HepG2 (cell line): ENCODE data around the gene CENPO. TPM values are rescaled to one million over a fixed set of nuclear protein-coding genes. Genes with fewer than 3 reads are reported as not detected.

ENCODE experiments used
- ATAC-seq: fragments of 200-7000 bp; cut with Tn5 transposase; 3 replicates; pipeline ENCODE4 v1.9.1; 2020; ENCODE audit warnings: mild to moderate bottlenecking, moderate library complexity
- BruUV-seq: library from RNA; stranded (reverse); fragments of 400-500 nt; replicated peaks from 2 replicates; lab custom pipeline; 2021; lab: Mats Ljungman, UMichigan
- CTCF ChIA-PET: fragments of 300-600 bp; formaldehyde crosslinking; extraction: SDS; loops from one replicate; lab custom pipeline; 2021; ENCODE audit warnings: low total read pairs, inconsistent platforms, low intra/inter-chr PET ratio; lab: Yijun Ruan, JAX
- POLR2A ChIA-PET: fragments of 350-600 bp; sonication (Branson Sonifier 250); formaldehyde crosslinking; loops from one replicate; lab custom pipeline; 2020; ENCODE audit warnings: antibody characterized with exemption, inconsistent platforms; lab: Yijun Ruan, JAX
- DNase-seq: peaks from one replicate; pipeline ENCODE4 v3.0.0-alpha.2; 2015; ENCODE audit warnings: low spot score
- FAIRE-seq: peaks from 3 replicates; lab custom pipeline; 2011; peaks lifted over from hg19 to GRCh38; lab: Jason Lieb, UNC
- H2AFZ ChIP-seq: one replicate; pipeline ENCODE4 v1.6.1; 2011; ENCODE audit warnings: low read length, inconsistent platforms
- H3K27ac ChIP-seq: fragments of 300-600 bp; 3 replicates; pipeline ENCODE4 v1.8.0; 2011; ENCODE audit warnings: mixed run types, mild to moderate bottlenecking, mixed read lengths, low read length, inconsistent platforms; ENCODE audit not compliant: insufficient read depth; ENCODE audit errors: extremely low read length
- H3K27me3 ChIP-seq, 2 experiments: fragments of 200-600 bp in 1 of 2; 2 replicates in 1 of 2; 3 replicates in 1 of 2; pipeline versions ENCODE4 v1.6.0 to v1.8.0; 2011; ENCODE audit warnings: low read length in 2 of 2, mild to moderate bottlenecking in 2 of 2, moderate library complexity in 2 of 2, inconsistent platforms in 1 of 2; ENCODE audit not compliant: insufficient read depth in 2 of 2, control insufficient read depth in 1 of 2
- H3K36me3 ChIP-seq, 2 experiments: fragments of 200-600 bp in 1 of 2; replicated peaks in 1 of 2; 2 replicates in 1 of 2; 3 replicates in 1 of 2; pipeline versions ENCODE4 v1.5.1 to v1.8.0; 2011; ENCODE audit warnings: low read length in 2 of 2, inconsistent platforms in 1 of 2; ENCODE audit not compliant: insufficient read depth in 2 of 2, control insufficient read depth in 1 of 2
- H3K4me1 ChIP-seq: 2 replicates; pipeline ENCODE4 v1.5.1; 2012; ENCODE audit warnings: low read length, inconsistent platforms; ENCODE audit not compliant: insufficient read depth
- H3K4me2 ChIP-seq: 2 replicates; pipeline ENCODE4 v1.6.0; 2011; ENCODE audit warnings: low read depth, low read length, inconsistent platforms
- H3K4me3 ChIP-seq, 3 experiments: fragments of 200-600 bp in 1 of 3; sonication (generic), shearing (Covaris generic) in 1 of 3; replicated peaks in 1 of 3; 2 replicates each; pipeline ENCODE4 v1.5.1; 2011 to 2016; ENCODE audit warnings: low read length in 3 of 3, inconsistent platforms in 2 of 3, low read depth in 2 of 3, mild to moderate bottlenecking in 2 of 3, control low read depth in 1 of 3, mixed read lengths in 1 of 3; ENCODE audit not compliant: insufficient read depth in 1 of 3
- H3K79me2 ChIP-seq: one replicate; pipeline ENCODE4 v1.6.1; 2011; ENCODE audit warnings: low read length, inconsistent platforms; ENCODE audit not compliant: insufficient read depth
- H3K9ac ChIP-seq: 2 replicates; pipeline ENCODE4 v1.6.0; 2011; ENCODE audit warnings: mild to moderate bottlenecking, low read depth, low read length, inconsistent platforms; ENCODE audit not compliant: insufficient read depth
- H3K9me3 ChIP-seq: 2 replicates; pipeline ENCODE4 v1.5.1; 2012; ENCODE audit warnings: mild to moderate bottlenecking, low read length
- H4K20me1 ChIP-seq: 2 replicates; pipeline ENCODE4 v1.6.0; 2011; ENCODE audit warnings: inconsistent platforms, mild to moderate bottlenecking, low read length, moderate library complexity; ENCODE audit not compliant: insufficient read depth
- EZH2 ChIP-seq: conservative IDR thresholded peaks from 2 replicates; pipeline ENCODE4 v1.6.1; 2012; ENCODE audit warnings: mild to moderate bottlenecking, low read depth, low read length, moderate library complexity
- HOXA5 ChIP-seq: sonication (generic); formaldehyde crosslinking; IDR thresholded peaks from 2 replicates; pipeline ENCODE4 v1.4.0; 2020; ENCODE audit warnings: missing genetic modification reagents
- KLF9 ChIP-seq: IDR thresholded peaks from 2 replicates; pipeline ENCODE4 v1.6.1; 2016; ENCODE audit warnings: low read depth
- MXD1 ChIP-seq: sonication (generic); formaldehyde crosslinking; IDR thresholded peaks from 2 replicates; pipeline ENCODE4 v1.4.0; 2020; ENCODE audit warnings: mild to moderate bottlenecking, missing genetic modification reagents
- NBN ChIP-seq: fragments of 450-650 bp; conservative IDR thresholded peaks from 2 replicates; pipeline ENCODE4 v1.6.1; 2017
- RBM22 ChIP-seq: fragments of 200-400 bp; formaldehyde crosslinking; optimal IDR thresholded peaks from 2 replicates; pipeline ENCODE3; 2017; ENCODE audit warnings: mild to moderate bottlenecking, low read length, moderate library complexity
- RXRB ChIP-seq: IDR thresholded peaks from 2 replicates; pipeline ENCODE4 v1.6.1; 2016; ENCODE audit warnings: borderline replicate concordance, missing genetic modification reagents, missing compliant biosample characterization
- SRSF1 ChIP-seq: fragments of 200-400 bp; formaldehyde crosslinking; optimal IDR thresholded peaks from 2 replicates; pipeline ENCODE3; 2017; ENCODE audit warnings: mild to moderate bottlenecking, low read depth, low read length, moderate library complexity
- TRIM24 ChIP-seq: sonication (generic); formaldehyde crosslinking; IDR thresholded peaks from 2 replicates; pipeline ENCODE4 v1.8.0; 2022; ENCODE audit warnings: mild to moderate bottlenecking, missing genetic modification reagents
- ZBTB40 ChIP-seq, 2 experiments: fragments of 450-650 bp in 1 of 2; sonication (generic) in 1 of 2; formaldehyde crosslinking in 1 of 2; IDR thresholded peaks; 2 replicates each; pipeline versions ENCODE4 v1.6.1 to v1.8.0; 2016 to 2022; ENCODE audit warnings: antibody characterized with exemption in 1 of 2, mild to moderate bottlenecking in 1 of 2, missing genetic modification reagents in 1 of 2
- ZNF136 ChIP-seq: sonication (generic); formaldehyde crosslinking; IDR thresholded peaks from 2 replicates; pipeline ENCODE4 v1.8.1; 2022; ENCODE audit warnings: low read depth, mild to moderate bottlenecking, moderate library complexity, missing genetic modification reagents
- ZNF362 ChIP-seq: sonication (generic); formaldehyde crosslinking; IDR thresholded peaks from 2 replicates; pipeline ENCODE4 v1.4.0; 2020; ENCODE audit warnings: missing genetic modification reagents, mild to moderate bottlenecking, borderline replicate concordance
- ZNF644 ChIP-seq: IDR thresholded peaks from 2 replicates; pipeline ENCODE4 v1.6.1; 2016; ENCODE audit warnings: low read depth
- ZNF660 ChIP-seq: sonication (generic); formaldehyde crosslinking; IDR thresholded peaks from 2 replicates; pipeline ENCODE4 v1.5.1; 2020; ENCODE audit warnings: mild to moderate bottlenecking, low read depth, missing genetic modification reagents, borderline replicate concordance
- WGBS: methylation state at CpG from one replicate; pipeline ENCODE4 v1.1.6; 2017; ENCODE audit warnings: low lambda C conversion rate; 5-methylcytosine and 5-hydroxymethylcytosine counted together
- in situ Hi-C: cut with HindIII; loops from 2 replicates; pipeline ENCODE4 v1.10.0; 2017; ENCODE audit warnings: low pct_unique_long_range_greater_than_20kb; ENCODE audit not compliant: extremely low pct_ligation_motif_present
- intact Hi-C: fragments of 100-400 bp; cut with micrococcal nuclease; formaldehyde crosslinking; loops from one replicate; pipeline ENCODE4 v1.10.0; 2022; ENCODE audit not compliant: unreplicated experiment
- polyA plus RNA-seq, 8 experiments: library from polyadenylated mRNA; depleted of rRNA in 3 of 8; stranded (reverse) in 7 of 8; unstranded in 1 of 8; fragments of >200 nt; fragmentation: Illumina TruSeq in 4 of 8; extraction: Trizol in 4 of 8; gene quantifications; 2 replicates each; pipeline versions ENCODE4 v1.2.1 to v1.2.3, GENCODE V29; 2011 to 2016; ENCODE audit warnings: low read depth in 4 of 8, missing spikeins in 1 of 8, mixed read lengths in 1 of 8; ENCODE audit not compliant: insufficient read depth in 1 of 8
- total RNA-seq, 5 experiments: library from RNA; depleted of rRNA; stranded (reverse); fragments of >200 nt; fragmentation: Illumina TruSeq; extraction: Trizol; gene quantifications; 2 replicates each; pipeline ENCODE4 v1.2.3, GENCODE V29; 2016; ENCODE audit warnings: low read depth in 1 of 5

CENPO gene
- total and polyA plus RNA-seq, 2 of the 13 experiments (the other 11 are each of a cell fraction or from before 2014, with no cell fraction given) = 19.7 to 35.5 TPM

GRCh38 chr2:24838541-24838940, 45.3 kb downstream of the CENPO start (continued):
- TF ChIP-seq SRSF1 = no peak

- Histone ChIP-seq H3K4me1 (0 out of 2 replicates have a peak, but pooled peaks cover 9% of the 10 kb centered on the region), H3K9me3 (no peaks in the 10 kb centered on the region), H3K4me3 (no peak overlapping the region; a peak in 1 of 6 replicates), H3K27me3 (peaks cover 20 to 81% of the 10 kb centered on the region in 2 experiments), H3K36me3 (no peaks in the 10 kb centered on the region), H3K79me2 (no peaks in the 10 kb centered on the region), H3K9ac (no peak overlapping the region), H3K4me2 (0 out of 2 replicates have a peak overlapping the region, but pooled peaks have one; percentile 54), H3K27ac (no peak overlapping the region), H4K20me1 (no peaks in the 10 kb centered on the region), H2AFZ (no peak overlapping the region)
- in situ Hi-C loops (no loop called here), intact Hi-C loops (no loop called here)
- ChIA-PET CTCF (no interaction called here), POLR2A (no interaction called here)
- ATAC-seq (no peak), FAIRE-seq (no peak), DNase-seq (no peak)
- WGBS = 19% methylated on average over 5 of the region's 15 CpGs
- BruUV-seq = no TSS peak
- TF ChIP-seq MXD1 (CRISPR knock-in tag) = no peak
- TF ChIP-seq RXRB (CRISPR knock-in tag) = no peak
- TF ChIP-seq NBN = no peak
- TF ChIP-seq ZBTB40 (IDR thresholded peaks at IDR 0.05) = no peak
- no peak for TF ChIP-seq ZBTB40 (CRISPR knock-in tag; IDR thresholded peaks at IDR 0.05)
- no peak for TF ChIP-seq ZNF362 (CRISPR knock-in tag)
- TF ChIP-seq ZNF660 (CRISPR knock-in tag) = no peak
- no peak for TF ChIP-seq ZNF136 (CRISPR knock-in tag)
- no peak for TF ChIP-seq RBM22
- no peak for TF ChIP-seq TRIM24
- no peak for TF ChIP-seq EZH2
- no peak for TF ChIP-seq KLF9 (CRISPR knock-in tag)
- no peak for TF ChIP-seq HOXA5 (CRISPR knock-in tag)
- TF ChIP-seq ZNF644 = no peak
These were observed 46.5 kb downstream of the CENPO start for GRCh38 chr2:24839729-24840128.
